WI38 (cell line): ENCODE measurements around the gene ADAD2.
A peak's percentile ranks its signal among the peaks of the same experiment; 100 is the strongest.

ENCODE experiments used
- H3K4me3 ChIP-seq: 2 replicates; pipeline ENCODE4 v1.5.1; 2011; ENCODE audit warnings: low read depth, mild to moderate bottlenecking, control low read depth, low read length
- TF ChIP-seq, protein P1 (sequence below): IDR thresholded peaks from 2 replicates; pipeline ENCODE4 v1.5.1; 2012; ENCODE audit warnings: low read depth, mild to moderate bottlenecking, control low read depth, low read length

Gene ADAD2

DNA sequence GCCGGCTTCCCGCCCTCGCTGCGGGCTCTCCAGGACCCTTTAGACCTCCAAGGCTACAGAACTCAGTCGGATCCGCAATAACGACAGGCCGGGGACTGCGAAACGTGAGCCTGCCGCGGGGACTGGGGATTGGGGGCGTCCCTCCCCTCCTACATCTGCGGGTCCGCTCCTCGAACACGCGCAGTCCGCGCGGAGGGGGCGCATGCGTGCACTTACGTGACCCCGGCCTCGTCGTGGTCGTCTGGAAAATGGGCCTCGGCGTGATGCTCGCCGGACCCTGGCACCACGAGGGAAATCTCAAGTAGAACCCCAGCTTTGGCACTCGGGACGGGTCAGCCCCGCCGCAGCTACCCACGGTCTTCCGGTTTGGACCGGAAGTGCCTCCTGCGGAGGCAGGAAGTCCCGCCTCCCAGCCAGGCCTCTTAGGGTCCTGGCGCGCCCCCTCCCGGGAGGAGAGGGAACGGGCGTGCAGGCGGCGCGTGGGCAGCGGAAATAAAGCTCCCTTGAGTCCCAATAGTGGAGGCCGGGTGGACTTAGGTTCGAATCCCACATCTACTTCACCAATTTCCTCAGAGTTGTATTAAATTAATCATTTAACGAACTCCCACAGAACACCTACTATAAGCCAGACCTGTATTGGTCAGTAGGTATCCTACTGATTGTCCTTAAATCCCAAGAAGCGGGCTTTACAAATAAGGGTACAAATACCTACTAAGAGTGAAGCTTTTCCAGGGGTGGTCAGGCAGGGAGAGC lies 4.1 kb upstream of the ADAD2 start, which contains the start of gene TAF1C:
Gene TAF1C, minus strand, starts transcription at position 373 of the 753 bp plus-strand sequence. CDS start 2,069 bp downstream, outside the sequence.
- peak within 1 kb of the TSS; percentile 99 for H3K4me3 ChIP-seq
- TF ChIP-seq, protein P1, sequence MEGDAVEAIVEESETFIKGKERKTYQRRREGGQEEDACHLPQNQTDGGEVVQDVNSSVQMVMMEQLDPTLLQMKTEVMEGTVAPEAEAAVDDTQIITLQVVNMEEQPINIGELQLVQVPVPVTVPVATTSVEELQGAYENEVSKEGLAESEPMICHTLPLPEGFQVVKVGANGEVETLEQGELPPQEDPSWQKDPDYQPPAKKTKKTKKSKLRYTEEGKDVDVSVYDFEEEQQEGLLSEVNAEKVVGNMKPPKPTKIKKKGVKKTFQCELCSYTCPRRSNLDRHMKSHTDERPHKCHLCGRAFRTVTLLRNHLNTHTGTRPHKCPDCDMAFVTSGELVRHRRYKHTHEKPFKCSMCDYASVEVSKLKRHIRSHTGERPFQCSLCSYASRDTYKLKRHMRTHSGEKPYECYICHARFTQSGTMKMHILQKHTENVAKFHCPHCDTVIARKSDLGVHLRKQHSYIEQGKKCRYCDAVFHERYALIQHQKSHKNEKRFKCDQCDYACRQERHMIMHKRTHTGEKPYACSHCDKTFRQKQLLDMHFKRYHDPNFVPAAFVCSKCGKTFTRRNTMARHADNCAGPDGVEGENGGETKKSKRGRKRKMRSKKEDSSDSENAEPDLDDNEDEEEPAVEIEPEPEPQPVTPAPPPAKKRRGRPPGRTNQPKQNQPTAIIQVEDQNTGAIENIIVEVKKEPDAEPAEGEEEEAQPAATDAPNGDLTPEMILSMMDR = peak; percentile 97

DNA sequence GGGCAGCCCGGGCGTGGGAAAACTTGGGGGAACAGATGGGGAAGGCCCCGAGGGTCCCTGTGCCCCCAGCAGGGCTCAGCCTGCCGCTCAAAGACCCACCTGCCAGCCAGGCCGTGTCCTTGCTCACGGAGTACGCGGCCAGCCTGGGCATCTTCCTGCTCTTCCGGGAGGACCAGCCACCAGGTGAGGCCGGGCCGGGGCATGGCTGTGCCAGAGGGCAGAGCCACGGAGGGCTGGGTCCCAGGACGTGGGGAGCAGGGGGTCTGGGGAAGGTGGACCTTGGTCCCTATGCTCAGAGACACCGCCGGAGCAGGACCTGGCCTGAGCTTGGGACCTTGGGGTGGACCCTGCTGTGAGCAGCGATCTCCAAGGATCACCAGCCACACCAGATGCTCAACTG lies 509 bp downstream of the ADAD2 start:
- no peak overlapping the region for H3K4me3 ChIP-seq
- TF ChIP-seq, protein P1 = no peak

DNA sequence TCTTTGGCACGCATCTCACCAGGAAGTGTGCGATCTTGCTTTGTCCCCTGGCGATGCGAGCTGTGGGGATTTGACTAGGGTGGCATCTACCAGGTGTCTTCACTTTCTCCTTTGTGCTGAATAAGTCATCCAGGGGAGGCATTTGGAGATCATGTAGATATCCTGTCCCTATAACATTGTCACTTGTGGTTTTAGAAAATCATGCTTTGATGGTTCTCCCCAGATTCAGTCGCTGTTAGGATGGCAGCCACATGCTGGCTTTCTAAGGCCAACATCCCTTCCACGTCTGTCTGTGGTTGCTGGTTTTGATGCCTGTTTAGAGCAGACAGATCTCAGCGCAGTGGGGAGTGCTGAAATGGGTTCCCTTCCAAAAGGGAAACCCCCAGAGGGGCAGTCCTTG lies 2.5 kb downstream of the ADAD2 start:
- no peak overlapping the region for H3K4me3 ChIP-seq
- TF ChIP-seq, protein P1 = no peak

DNA sequence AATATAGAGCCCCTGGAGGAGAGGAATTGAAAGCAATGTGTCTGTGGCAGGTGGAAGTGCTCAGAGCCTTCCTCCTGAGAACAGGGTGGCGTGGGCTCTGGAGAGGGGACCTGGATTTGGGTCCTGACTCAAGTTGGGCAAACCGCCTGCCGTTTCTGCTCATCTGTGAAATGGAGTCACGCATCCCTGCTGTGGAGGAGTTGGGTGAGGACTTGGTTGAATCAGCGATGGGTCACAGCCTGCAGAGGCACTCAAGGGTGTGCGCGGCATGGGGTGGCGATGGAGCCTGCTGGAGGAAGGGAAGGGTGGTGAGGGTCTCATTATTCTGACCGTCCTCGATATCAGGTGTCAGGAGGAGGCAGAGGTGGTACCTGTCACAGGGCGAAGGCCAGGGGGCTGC lies 3.1 kb downstream of the ADAD2 start:
- H3K4me3 ChIP-seq = no peak overlapping the region
- TF ChIP-seq, protein P1 = no peak

DNA sequence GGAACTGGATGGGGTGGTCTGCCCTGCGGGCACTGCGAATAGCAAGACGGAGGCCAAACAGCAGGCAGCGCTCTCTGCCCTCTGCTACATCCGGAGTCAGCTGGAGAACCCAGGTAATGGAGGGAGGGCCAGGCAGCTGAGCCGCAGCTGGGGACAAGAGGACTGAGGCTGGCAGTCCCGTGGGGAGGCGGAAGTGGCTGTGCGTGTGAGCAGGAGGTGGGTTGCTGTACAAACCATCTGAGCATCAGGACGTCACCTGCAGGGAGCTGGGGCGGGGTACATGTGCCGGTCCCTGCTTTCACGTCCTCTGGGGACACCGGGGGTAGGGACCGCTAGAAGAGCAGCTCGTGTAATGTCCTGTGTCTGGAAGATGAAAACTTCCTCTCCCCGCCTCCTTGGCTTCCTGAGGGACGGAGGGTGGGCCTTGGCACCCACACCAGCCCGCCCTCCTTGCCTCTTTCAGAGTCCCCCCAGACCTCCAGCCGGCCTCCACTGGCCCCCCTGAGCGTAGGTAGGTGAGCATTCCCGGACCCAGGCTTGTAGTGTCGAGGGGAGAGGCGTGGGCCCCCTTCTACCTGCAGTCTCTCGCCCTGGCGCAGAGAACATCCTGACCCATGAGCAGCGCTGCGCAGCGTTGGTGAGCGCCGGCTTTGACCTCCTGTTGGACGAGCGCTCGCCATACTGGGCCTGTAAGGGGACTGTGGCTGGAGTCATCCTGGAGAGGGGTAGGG lies 3.7 kb downstream of the ADAD2 start:
- TF ChIP-seq, protein P1 = no peak
- no peak overlapping the region for H3K4me3 ChIP-seq

DNA sequence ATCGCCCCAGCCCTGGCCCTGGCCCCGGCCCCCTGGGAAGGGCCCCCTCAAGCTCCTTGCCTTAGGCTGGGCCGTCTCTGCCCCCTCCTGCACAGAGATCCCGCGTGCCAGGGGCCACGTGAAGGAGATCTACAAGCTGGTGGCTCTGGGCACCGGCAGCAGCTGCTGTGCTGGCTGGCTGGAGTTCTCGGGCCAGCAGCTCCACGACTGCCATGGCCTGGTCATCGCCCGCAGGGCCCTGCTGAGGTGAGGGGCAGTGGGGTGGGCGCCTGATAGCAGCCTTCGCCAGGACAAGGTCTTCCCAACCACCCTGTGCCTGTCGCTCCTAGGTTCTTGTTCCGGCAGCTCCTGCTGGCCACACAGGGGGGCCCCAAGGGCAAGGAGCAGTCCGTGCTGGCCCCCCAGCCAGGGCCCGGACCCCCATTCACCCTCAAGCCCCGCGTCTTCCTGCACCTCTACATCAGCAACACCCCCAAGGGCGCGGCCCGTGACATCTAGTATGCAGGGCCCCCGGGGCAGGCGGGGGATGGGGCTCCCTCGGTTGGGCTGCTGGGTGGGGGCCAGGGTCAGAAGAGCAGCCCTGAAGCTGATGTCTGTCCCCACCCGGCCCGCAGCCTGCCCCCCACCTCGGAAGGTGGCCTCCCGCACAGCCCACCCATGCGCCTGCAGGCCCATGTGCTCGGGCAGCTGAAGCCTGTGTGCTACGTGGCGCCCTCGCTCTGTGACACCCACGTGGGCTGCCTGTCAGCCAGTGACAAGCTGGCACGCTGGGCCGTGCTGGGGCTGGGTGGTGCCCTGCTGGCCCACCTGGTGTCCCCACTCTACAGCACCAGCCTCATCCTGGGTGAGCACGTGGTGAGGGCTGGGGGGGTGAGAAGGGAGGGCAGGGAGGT lies 4.5 kb downstream of the ADAD2 start:
- TF ChIP-seq, protein P1 = no peak
- no peak overlapping the region for H3K4me3 ChIP-seq
